GM06990 (cell line): ENCODE results near the gene SLC16A3.
"Not testable (repeated sequence)": the region's sequence is repeated elsewhere in the genome, so short reads cannot be mapped to it uniquely, and the experiment has no call there.

Source experiments
- DNase-seq: peaks from one replicate; pipeline ENCODE4 v3.0.0-alpha.2; 2011; ENCODE audit not compliant: insufficient read length; ENCODE audit errors: extremely low read depth
- H3K27me3 ChIP-seq: replicated peaks from 2 replicates; pipeline ENCODE4 v1.6.0; 2011; ENCODE audit warnings: low read length; ENCODE audit not compliant: control insufficient read depth, insufficient read depth
- H3K36me3 ChIP-seq: 2 replicates; pipeline ENCODE4 v1.5.1; 2011; ENCODE audit warnings: low read length; ENCODE audit not compliant: control insufficient read depth, insufficient read depth
- H3K4me3 ChIP-seq: replicated peaks from 2 replicates; pipeline ENCODE4 v1.5.1; 2011; ENCODE audit warnings: low read depth, mild to moderate bottlenecking, control low read depth, low read length
- TF ChIP-seq, protein P1 (sequence below): IDR thresholded peaks from 2 replicates; pipeline ENCODE4 v1.5.1; 2011; ENCODE audit warnings: low read length, control low read depth, mild to moderate bottlenecking, inconsistent platforms; ENCODE audit not compliant: insufficient read depth, poor library complexity, severe bottlenecking

The SLC16A3 gene

DNA sequence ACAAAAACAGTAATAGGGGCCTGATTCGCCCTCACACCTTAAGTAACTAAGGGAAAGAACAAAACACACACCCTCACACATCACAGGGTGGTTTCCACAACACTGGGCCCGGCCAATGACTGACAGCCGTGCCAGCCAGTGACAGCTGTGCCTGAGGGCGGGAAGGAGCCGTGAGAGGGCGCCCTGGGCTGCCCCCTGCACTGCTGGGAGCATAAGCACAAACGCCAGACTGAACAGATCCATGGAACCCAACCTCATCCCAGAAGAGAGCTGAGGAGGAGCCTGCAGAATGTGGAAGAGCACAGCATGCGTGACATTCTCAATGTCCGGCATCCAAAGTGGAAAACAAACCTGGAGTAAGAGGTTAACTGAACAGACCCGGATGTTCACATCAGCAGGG, 28.6 kb downstream of the SLC16A3 start:
- DNase-seq, result no peak
- Histone ChIP-seq H3K36me3 (peaks cover 51% of the 10 kb centered on the region), H3K27me3 (no peaks in the 10 kb centered on the region), H3K4me3 (no peak overlapping the region)
- TF ChIP-seq, protein P1, sequence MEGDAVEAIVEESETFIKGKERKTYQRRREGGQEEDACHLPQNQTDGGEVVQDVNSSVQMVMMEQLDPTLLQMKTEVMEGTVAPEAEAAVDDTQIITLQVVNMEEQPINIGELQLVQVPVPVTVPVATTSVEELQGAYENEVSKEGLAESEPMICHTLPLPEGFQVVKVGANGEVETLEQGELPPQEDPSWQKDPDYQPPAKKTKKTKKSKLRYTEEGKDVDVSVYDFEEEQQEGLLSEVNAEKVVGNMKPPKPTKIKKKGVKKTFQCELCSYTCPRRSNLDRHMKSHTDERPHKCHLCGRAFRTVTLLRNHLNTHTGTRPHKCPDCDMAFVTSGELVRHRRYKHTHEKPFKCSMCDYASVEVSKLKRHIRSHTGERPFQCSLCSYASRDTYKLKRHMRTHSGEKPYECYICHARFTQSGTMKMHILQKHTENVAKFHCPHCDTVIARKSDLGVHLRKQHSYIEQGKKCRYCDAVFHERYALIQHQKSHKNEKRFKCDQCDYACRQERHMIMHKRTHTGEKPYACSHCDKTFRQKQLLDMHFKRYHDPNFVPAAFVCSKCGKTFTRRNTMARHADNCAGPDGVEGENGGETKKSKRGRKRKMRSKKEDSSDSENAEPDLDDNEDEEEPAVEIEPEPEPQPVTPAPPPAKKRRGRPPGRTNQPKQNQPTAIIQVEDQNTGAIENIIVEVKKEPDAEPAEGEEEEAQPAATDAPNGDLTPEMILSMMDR, result no peak

DNA sequence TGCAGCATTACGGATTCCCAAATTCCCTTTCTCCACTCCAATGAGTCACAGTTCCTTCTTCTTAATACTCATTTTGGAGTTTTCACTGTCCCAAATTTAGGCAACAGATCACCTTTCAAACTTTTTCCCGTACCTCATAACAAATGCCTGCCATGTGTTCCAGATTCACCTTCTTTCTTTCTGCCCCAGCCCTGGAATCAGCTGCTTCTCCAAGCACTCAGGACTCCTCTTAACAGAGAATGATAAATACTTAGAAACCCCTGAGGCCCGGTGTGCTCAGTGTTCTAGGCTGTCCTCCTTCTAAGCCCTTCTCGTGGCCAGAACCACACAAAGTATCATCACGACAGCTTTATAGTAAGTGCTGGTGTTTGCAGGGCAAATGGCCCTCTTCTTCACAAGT, 29.7 kb downstream of the SLC16A3 start:
- Histone ChIP-seq H3K36me3 (peaks cover 47% of the 10 kb centered on the region), H3K27me3 (no peaks in the 10 kb centered on the region), H3K4me3 (no peak overlapping the region)
- no peak for DNase-seq
- TF ChIP-seq, protein P1, result no peak

DNA sequence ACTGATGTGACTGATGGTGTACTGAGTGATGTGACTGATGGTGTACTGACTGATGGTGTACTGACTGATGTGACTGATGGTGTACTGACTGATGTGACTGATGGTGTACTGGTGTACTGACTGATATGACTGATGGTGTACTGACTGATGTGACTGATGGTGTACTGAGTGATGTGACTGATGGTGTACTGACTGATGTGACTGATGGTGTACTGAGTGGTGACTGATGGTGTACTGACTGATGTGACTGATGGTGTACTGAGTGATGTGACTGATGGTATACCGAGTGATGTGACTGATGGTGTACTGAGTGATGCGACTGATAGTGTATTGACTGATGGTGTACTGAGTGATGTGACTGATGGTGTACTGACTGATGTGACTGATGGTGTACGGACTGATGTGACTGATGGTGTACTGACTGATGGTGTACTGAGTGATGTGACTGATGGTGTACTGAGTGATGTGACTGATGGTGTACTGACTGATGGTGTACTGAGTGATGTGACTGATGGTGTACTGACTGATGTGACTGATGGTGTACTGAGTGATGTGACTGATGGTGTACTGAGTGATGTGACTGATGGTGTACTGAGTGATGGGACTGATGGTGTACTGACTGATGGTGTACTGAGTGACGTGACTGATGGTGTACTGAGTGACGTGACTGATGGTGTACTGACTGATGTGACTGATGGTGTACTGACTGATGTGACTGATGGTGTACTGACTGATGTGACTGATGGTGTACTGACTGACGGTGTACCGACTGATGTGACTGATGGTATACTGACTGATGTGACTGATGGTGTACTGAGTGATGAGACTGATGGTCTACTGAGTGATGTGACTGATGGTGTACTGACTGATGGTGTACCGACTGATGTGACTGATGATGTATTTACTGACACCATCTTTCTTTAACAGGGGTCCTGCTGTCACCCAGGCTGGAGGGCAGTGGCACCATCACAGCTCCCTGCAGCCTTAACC, 31.4 kb downstream of the SLC16A3 start:
- DNase-seq, H3K4me3 ChIP-seq, H3K27me3 ChIP-seq: not testable (repeated sequence)
- peaks cover 53% of the 10 kb centered on the region for H3K36me3 ChIP-seq

DNA sequence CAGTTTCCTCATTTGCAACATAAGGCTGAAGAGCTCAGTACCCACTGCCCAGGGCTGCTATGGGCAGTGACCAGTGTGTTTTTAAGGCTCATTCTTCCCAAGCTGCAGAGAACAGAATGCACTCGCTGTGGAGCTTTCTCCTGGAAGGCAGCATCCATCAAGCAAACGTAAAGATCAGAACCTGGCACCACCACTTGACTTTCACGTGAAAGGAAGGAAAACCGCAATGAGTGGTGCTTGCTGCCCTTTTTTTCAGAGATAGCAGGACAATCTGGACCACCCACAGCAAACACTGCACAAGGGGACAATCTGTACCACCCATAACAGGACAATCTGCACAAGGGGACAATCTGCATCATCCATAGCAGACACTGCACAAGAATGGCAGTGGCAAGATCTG, 33.5 kb downstream of the SLC16A3 start:
- Histone ChIP-seq H3K4me3 (no peak overlapping the region), H3K36me3 (peaks cover 55% of the 10 kb centered on the region), H3K27me3 (no peaks in the 10 kb centered on the region)
- no peak for DNase-seq
- TF ChIP-seq, protein P1, result no peak

DNA sequence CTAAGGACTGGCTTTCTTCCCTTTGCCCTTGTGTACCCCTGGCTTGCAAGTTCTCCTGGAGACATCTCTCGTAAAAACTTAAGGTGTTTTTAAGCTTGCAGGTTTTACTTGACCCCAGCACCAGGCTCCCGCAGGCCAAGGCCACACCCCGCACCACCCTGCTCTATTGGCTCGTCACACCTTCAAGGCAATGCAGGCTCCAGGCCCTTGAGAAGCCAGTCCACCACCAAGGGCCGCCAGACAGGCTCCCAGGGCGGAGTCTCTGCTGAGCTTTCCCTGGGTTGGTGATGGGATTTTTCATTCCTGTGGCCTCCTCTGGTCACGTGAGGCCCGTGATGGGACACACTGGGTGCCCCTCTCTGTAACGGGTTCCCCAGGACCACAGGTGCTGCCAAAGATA, 34.8 kb downstream of the SLC16A3 start:
- Histone ChIP-seq H3K36me3 (peaks cover 54% of the 10 kb centered on the region), H3K4me3 (no peak overlapping the region), H3K27me3 (no peaks in the 10 kb centered on the region)
- TF ChIP-seq, protein P1, result no peak
- DNase-seq, result no peak

DNA sequence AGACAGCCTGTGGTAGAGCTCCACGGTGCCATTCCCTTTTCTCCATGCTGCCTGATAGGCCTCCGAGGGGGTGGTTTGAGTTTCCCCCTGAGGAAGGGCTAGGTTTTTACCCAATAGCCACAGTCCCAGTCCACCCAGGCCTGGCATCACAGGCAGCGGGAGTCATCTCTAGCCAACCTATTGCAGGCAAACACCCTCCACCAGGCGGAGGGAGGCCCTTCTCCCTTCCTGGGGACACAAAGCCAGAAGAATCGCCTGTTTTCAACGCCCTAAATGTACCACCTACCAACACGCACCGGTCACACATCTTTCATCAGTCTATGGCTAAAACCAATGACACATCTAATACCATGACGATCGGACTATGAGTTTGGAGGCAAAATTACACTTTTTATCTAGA, 37.3 kb downstream of the SLC16A3 start:
- no peak for DNase-seq
- Histone ChIP-seq H3K36me3 (peaks cover 49% of the 10 kb centered on the region), H3K4me3 (no peak overlapping the region), H3K27me3 (no peaks in the 10 kb centered on the region)
- TF ChIP-seq, protein P1, result no peak
